T-helper 22 cell (primary cell): ENCODE data around the gene ZNF132.
A peak's percentile ranks its signal among the peaks of the same experiment; 100 is the strongest.
"Not testable (repeated sequence)": the region's sequence is repeated elsewhere in the genome, so short reads cannot be mapped to it uniquely, and the experiment has no call there.

ENCODE experiments used
- DNase-seq: peaks from one replicate; pipeline ENCODE4 v3.0.0-alpha.2; 2020; ENCODE audit warnings: low read depth

The ZNF132 gene

GRCh38 chr19:58439576-58440554 is at the start of gene ZNF132:
ZNF132 (minus strand) TSS chr19:58440153; CDS start chr19:58439821, 332 bp downstream.
- peak; percentile 95 for DNase-seq

- not testable (repeated sequence) for DNase-seq
These were observed 44.4 kb upstream of the ZNF132 start for GRCh38 chr19:58484349-58484748.

- DNase-seq: no peak
These were observed 43.8 kb upstream of the ZNF132 start for GRCh38 chr19:58483776-58484175.

GRCh38 chr19:58482372-58482771 is 42.4 kb upstream of the ZNF132 start:
- no peak for DNase-seq

- DNase-seq: no peak
These were observed 40.9 kb upstream of the ZNF132 start for GRCh38 chr19:58480831-58481230.

GRCh38 chr19:58480481-58480830 is 40.5 kb upstream of the ZNF132 start:
- no peak for DNase-seq

GRCh38 chr19:58479736-58480480 is 40.0 kb upstream of the ZNF132 start:
- no peak for DNase-seq

- DNase-seq: no peak
These were observed 39.4 kb upstream of the ZNF132 start for GRCh38 chr19:58479303-58479702.

- no peak for DNase-seq
These were observed 37.9 kb upstream of the ZNF132 start for GRCh38 chr19:58477871-58478270.

- no peak for DNase-seq
These were observed 37.2 kb upstream of the ZNF132 start for GRCh38 chr19:58477130-58477529.

- DNase-seq: no peak
These were observed 36.6 kb upstream of the ZNF132 start for GRCh38 chr19:58476498-58477015.

- peak; percentile 95 for DNase-seq
These were observed 36.0 kb upstream of the ZNF132 start, which contains the start of gene ZNF446 for GRCh38 chr19:58475714-58476497. ZNF446 (plus strand) TSS chr19:58476352; CDS start chr19:58477219, 867 bp downstream.

- no peak for DNase-seq
These were observed 35.2 kb upstream of the ZNF132 start for GRCh38 chr19:58474997-58475713.

GRCh38 chr19:58474291-58474996 is 34.5 kb upstream of the ZNF132 start:
- DNase-seq: no peak

GRCh38 chr19:58473775-58474174 is 33.8 kb upstream of the ZNF132 start:
- DNase-seq: no peak

- DNase-seq: no peak
These were observed 31.8 kb upstream of the ZNF132 start for GRCh38 chr19:58471736-58472135.

- DNase-seq: not testable (repeated sequence)
These were observed 31.0 kb upstream of the ZNF132 start for GRCh38 chr19:58470837-58471543.

- DNase-seq: no peak
These were observed 29.5 kb upstream of the ZNF132 start for GRCh38 chr19:58469241-58470013.

- DNase-seq: no peak
These were observed 28.4 kb upstream of the ZNF132 start for GRCh38 chr19:58468216-58468839.
